ENCODE data around the gene KRT17.
"Not testable (repeated sequence)": the region's sequence is repeated elsewhere in the genome, so short reads cannot be mapped to it uniquely, and the experiment has no call there.

KRT17 gene

GRCh38 chr17:41631025-41631897, 6.9 kb upstream of the KRT17 start:
- TF ChIP-seq, protein P1, sequence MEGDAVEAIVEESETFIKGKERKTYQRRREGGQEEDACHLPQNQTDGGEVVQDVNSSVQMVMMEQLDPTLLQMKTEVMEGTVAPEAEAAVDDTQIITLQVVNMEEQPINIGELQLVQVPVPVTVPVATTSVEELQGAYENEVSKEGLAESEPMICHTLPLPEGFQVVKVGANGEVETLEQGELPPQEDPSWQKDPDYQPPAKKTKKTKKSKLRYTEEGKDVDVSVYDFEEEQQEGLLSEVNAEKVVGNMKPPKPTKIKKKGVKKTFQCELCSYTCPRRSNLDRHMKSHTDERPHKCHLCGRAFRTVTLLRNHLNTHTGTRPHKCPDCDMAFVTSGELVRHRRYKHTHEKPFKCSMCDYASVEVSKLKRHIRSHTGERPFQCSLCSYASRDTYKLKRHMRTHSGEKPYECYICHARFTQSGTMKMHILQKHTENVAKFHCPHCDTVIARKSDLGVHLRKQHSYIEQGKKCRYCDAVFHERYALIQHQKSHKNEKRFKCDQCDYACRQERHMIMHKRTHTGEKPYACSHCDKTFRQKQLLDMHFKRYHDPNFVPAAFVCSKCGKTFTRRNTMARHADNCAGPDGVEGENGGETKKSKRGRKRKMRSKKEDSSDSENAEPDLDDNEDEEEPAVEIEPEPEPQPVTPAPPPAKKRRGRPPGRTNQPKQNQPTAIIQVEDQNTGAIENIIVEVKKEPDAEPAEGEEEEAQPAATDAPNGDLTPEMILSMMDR (IDR thresholded peaks at IDR 0.05; ENCODE audit: insufficient read depth, missing control alignments) = no peak
- DNase-seq (ENCODE audit: insufficient read length, low spot score) (no peak), FAIRE-seq (no peak)

DNA sequence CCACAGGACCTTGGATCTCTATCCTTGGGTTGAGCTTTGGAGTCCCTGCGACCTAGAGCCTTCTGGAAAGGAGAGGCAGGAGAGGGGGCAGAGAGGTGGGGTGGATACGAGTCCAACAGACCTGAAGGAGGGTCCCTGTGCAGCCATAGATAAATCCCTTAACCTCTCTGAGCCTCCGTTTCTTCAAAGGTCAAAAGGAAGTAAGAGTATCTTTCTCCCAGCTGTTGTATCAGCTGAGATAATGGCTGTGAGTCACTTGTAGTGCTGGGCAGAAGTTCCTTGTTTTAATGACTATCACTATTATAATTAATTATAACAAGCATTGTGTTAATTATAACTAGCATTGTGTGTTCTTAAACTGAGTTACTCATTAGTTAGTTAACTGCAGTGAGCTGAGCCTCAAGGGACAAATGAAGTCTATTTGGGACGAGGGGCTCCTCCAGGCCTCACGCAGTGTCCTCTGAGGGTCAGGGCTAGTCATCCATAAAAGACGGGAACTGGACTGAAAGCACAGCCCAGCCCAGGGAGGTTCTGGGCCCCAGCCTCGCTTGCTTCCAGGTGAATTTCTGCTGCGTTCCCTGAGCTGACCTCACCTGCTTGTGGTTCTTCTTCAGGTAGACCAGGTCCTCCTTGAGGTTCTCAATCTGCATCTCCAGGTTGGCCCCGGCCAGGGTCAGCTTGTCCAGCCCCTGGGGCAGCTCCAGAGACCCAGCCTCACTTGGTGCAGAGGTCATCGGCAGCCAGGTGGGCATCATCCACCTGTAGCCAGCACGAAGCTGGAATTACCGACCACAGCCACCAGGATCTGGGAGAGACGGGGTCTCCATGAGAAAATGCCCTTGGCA, 5.7 kb upstream of the KRT17 start:
- FAIRE-seq (no peak), DNase-seq (ENCODE audit: insufficient read length, low spot score) (no peak)
- TF ChIP-seq, protein P1 (IDR thresholded peaks at IDR 0.05; ENCODE audit: insufficient read depth, missing control alignments) = no peak

DNA sequence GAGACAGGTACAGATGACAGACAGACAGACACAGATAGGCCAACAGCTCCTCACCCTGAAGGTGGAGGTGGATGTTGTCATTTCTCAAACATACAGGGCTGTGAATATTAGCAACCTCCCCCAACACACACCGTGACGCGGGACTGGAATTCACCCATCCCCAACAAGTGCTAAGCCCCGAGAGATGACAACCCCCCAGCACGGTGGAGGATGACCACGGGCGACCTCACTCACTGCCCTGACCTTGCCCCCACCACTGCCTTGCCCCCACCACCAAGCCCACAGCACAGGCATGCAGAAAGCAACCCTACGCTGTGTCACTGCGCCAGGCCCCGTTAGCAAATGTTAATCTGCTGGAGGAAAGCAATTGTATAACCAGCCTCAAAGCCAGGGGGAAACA, 4.9 kb upstream of the KRT17 start:
- TF ChIP-seq, protein P1 (IDR thresholded peaks at IDR 0.05; ENCODE audit: insufficient read depth, missing control alignments) = no peak
- DNase-seq (ENCODE audit: insufficient read length, low spot score) (no peak), FAIRE-seq (no peak)

DNA sequence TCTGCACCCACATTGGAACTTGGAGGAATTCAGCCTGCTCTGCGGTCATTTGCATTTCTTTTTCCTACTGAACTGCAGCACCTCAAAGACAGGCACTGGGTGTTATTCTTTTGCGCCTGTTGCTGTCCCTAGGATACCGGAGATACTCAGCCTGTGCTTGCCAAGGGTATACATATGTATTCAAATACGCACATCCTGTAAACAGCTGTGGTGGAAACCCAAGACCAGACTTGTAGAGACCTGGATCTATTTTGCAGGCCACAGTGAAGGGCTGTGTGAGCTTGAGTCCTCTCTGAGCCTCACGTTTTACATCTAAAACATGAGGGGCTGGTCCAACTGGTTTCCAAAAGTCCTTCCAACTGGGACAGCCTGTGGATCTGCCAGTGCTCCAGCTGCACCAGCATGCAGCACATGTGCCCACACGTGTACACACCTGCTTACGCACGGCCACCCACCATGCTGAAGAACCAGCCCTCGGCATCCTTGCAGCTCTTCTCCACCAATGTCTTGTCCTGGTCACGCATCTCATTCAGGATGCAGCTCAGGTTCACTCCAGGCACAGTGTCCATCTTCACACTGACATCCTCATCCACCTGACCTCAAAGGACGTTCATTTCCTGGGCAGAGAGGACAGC, 4.4 kb upstream of the KRT17 start:
- DNase-seq (ENCODE audit: insufficient read length, low spot score); FAIRE-seq: not testable (repeated sequence)

GRCh38 chr17:41628073-41628370, 3.6 kb upstream of the KRT17 start:
- FAIRE-seq; DNase-seq (ENCODE audit: insufficient read length, low spot score): not testable (repeated sequence)

GRCh38 chr17:41627316-41628072, 3.1 kb upstream of the KRT17 start:
- DNase-seq (ENCODE audit: insufficient read length, low spot score) = no peak
- FAIRE-seq = no peak
- TF ChIP-seq, protein P1 (IDR thresholded peaks at IDR 0.05; ENCODE audit: insufficient read depth, missing control alignments) = no peak

DNA sequence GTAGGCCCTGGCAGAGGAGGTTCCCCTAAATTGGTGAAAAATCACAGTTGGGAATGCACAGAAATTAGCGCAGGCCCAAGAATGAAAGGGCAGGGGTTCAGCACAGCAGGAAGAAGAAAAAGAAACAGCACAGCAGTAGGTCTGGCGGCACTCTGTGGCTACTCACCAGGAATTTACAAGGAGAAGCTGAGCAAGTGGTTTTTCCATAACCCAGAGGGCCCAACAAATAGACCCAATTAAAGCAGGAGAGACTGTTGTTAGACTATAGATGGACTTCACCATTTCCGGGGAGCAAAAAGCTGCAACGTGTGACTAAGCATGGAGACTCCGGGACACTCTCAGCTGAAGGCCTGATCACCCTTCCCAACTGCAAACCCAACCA, 2.5 kb upstream of the KRT17 start:
- not testable (repeated sequence) for FAIRE-seq; DNase-seq (ENCODE audit: insufficient read length, low spot score)

DNA sequence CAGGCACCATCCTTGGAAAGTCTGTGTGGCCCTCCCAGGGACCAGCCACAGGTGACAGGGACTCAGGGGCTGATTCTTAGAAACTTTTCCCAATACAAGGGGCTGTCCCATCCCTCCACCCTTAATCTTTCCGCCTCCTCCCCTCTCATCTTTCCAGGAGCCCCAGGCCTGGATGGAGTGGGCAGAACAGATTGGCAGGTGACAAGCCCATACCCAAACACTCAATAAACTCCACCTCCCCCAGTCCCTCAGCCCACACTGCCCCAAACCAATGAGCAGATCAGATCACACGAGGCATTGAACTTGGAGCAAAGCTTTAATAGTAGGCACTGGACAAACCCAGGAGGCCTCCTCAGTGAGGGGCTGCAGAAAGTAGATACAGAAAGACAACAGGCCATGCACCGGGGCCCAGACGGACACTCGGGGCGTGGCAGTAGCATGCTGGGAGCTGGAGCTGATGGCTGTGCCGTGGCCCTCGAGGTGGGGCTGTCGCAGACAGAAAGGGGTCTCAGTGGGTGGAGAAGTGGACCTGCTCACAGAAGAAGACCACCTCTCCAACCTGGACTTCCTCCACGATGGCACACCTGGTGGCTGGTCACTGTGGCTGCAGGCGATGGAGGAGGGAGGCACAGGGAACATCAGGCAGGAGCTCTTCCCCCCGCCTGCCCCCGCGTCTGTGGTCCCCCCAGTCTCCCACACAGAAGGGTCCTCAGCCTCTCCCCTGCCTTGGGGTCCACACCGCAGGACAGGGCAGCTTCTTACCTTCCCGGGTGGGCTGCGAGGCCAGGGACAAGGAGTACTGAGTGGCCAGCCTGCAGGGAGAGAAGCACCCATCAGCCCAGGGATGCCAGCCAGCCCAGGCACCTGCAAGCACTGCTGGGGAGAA, 1.9 kb upstream of the KRT17 start:
- DNase-seq (ENCODE audit: insufficient read length, low spot score); FAIRE-seq: not testable (repeated sequence)
